Stimulated activated effector memory CD8-positive, alpha-beta T cell treated with anti-CD3 and anti-CD28 coated beads, Interleukin-12 subunit alpha, Interleukin-12 subunit beta, amount 100 ng/mL, for 72 hours (primary cell): Measurements from ENCODE around the gene FAM240B.

Source experiments
- ATAC-seq: fragments of 150-1000 bp; cut with Tn5 transposase; 2 replicates; pipeline ENCODE4 v1.10.0; 2021
- DNase-seq, 2 donors: peaks; one replicate each; pipeline ENCODE4 v3.0.0; 2021 to 2022; ENCODE audit warnings: low spot score in 2 of 2
- H3K27ac Mint-ChIP-seq: one replicate; pipeline ENCODE4 v1.8.0; 2022; ENCODE audit warnings: mild to moderate bottlenecking, mixed read lengths
- H3K36me3 Mint-ChIP-seq: one replicate; pipeline ENCODE4 v1.8.0; 2022; ENCODE audit warnings: mild to moderate bottlenecking, mixed read lengths
- H3K4me1 Mint-ChIP-seq: one replicate; pipeline ENCODE4 v1.8.0; 2022; ENCODE audit warnings: mixed read lengths
- H3K4me3 Mint-ChIP-seq: one replicate; pipeline ENCODE4 v1.8.0; 2022; ENCODE audit warnings: mild to moderate bottlenecking, mixed read lengths
- H3K9me3 Mint-ChIP-seq: one replicate; pipeline ENCODE4 v1.8.0; 2022; ENCODE audit warnings: mixed read lengths

Gene FAM240B

GRCh38 chr9:38720083-38720745 is at the start of gene FAM240B:
Gene FAM240B (minus strand): TSS chr9:38720133. CDS start chr9:38703999, 16,134 bp downstream.
- no peaks in the 10 kb centered on the region for H3K9me3 Mint-ChIP-seq
- ATAC-seq (no peak), DNase-seq (no peak)
- H3K36me3 Mint-ChIP-seq, result no peaks in the 10 kb centered on the region
- no peak within 1 kb of the TSS for H3K4me3 Mint-ChIP-seq
- no peaks in the 10 kb centered on the region for H3K4me1 Mint-ChIP-seq
- H3K27ac Mint-ChIP-seq, result no peak within 1 kb of the TSS

DNA sequence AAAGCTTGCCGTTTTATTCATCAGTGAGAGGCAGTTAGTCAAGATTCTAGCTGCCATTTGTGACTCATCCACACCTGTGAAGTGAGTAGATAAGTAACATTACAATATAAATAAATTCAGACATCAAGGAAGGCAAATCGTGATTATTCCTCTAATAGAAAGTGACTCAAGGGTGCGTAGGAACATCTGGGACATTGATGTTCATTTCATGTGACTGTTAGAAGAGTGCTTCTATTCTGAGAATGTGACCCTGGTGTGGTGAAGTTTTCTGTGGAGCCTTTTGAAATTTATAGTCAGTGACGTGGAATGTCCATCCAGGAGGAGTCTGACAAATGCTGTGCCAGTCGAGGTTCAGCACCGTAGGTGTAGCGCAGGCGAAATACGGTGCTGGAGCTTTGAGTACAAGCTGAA is 48.4 kb upstream of the FAM240B start:
- no peaks in the 10 kb centered on the region for H3K4me1 Mint-ChIP-seq
- H3K27ac Mint-ChIP-seq, result no peak overlapping the region
- H3K9me3 Mint-ChIP-seq, result peaks cover 3% of the 10 kb centered on the region
- DNase-seq (no peak), ATAC-seq (no peak)
- no peak overlapping the region for H3K4me3 Mint-ChIP-seq
- H3K36me3 Mint-ChIP-seq, result no peaks in the 10 kb centered on the region

GRCh38 chr9:38765101-38765500 is 45.2 kb upstream of the FAM240B start:
- peaks cover 3% of the 10 kb centered on the region for H3K9me3 Mint-ChIP-seq

GRCh38 chr9:38761999-38762398 is 42.1 kb upstream of the FAM240B start:
- ATAC-seq (no peak), DNase-seq (no peak)
- Mint-ChIP-seq H3K4me1 (no peaks in the 10 kb centered on the region), H3K36me3 (no peaks in the 10 kb centered on the region), H3K27ac (no peak overlapping the region), H3K9me3 (no peaks in the 10 kb centered on the region), H3K4me3 (no peak overlapping the region)

More at GRCh38 chr9:38765101-38765500, 45.2 kb upstream of the FAM240B start:
- no peaks in the 10 kb centered on the region for H3K36me3 Mint-ChIP-seq
- H3K27ac Mint-ChIP-seq, result no peak overlapping the region
- ATAC-seq (no peak), DNase-seq (no peak)
- H3K4me3 Mint-ChIP-seq, result no peak overlapping the region
- no peaks in the 10 kb centered on the region for H3K4me1 Mint-ChIP-seq

GRCh38 chr9:38761339-38761738 is 41.4 kb upstream of the FAM240B start:
- Mint-ChIP-seq H3K36me3 (no peaks in the 10 kb centered on the region), H3K4me3 (no peak overlapping the region)

GRCh38 chr9:38756702-38757101 is 36.8 kb upstream of the FAM240B start:
- Mint-ChIP-seq H3K4me3 (no peak overlapping the region), H3K27ac (no peak overlapping the region), H3K9me3 (no peaks in the 10 kb centered on the region), H3K4me1 (no peaks in the 10 kb centered on the region), H3K36me3 (no peaks in the 10 kb centered on the region)
- DNase-seq, result no peak
- ATAC-seq, result no peak

More at GRCh38 chr9:38761339-38761738, 41.4 kb upstream of the FAM240B start:
- H3K9me3 Mint-ChIP-seq, result no peaks in the 10 kb centered on the region
- DNase-seq (no peak), ATAC-seq (no peak)
- no peak overlapping the region for H3K27ac Mint-ChIP-seq
- H3K4me1 Mint-ChIP-seq, result no peaks in the 10 kb centered on the region

- no peak for DNase-seq
- Mint-ChIP-seq H3K36me3 (no peaks in the 10 kb centered on the region), H3K4me3 (no peak overlapping the region), H3K9me3 (no peaks in the 10 kb centered on the region), H3K4me1 (no peaks in the 10 kb centered on the region), H3K27ac (no peak overlapping the region)
- ATAC-seq, result no peak
Measured at GRCh38 chr9:38747941-38748340, 28.0 kb upstream of the FAM240B start.

- no peaks in the 10 kb centered on the region for H3K36me3 Mint-ChIP-seq
- H3K9me3 Mint-ChIP-seq, result no peaks in the 10 kb centered on the region
- DNase-seq (no peak), ATAC-seq (no peak)
- H3K4me3 Mint-ChIP-seq, result no peak overlapping the region
- no peaks in the 10 kb centered on the region for H3K4me1 Mint-ChIP-seq
- no peak overlapping the region for H3K27ac Mint-ChIP-seq
Measured at GRCh38 chr9:38747067-38747466, 27.1 kb upstream of the FAM240B start.

GRCh38 chr9:38746303-38746702 is 26.4 kb upstream of the FAM240B start:
- H3K4me1 Mint-ChIP-seq, result no peaks in the 10 kb centered on the region
- ATAC-seq (no peak), DNase-seq (no peak)
- no peaks in the 10 kb centered on the region for H3K36me3 Mint-ChIP-seq
- no peak overlapping the region for H3K4me3 Mint-ChIP-seq
- no peak overlapping the region for H3K27ac Mint-ChIP-seq
- H3K9me3 Mint-ChIP-seq, result no peaks in the 10 kb centered on the region

DNA sequence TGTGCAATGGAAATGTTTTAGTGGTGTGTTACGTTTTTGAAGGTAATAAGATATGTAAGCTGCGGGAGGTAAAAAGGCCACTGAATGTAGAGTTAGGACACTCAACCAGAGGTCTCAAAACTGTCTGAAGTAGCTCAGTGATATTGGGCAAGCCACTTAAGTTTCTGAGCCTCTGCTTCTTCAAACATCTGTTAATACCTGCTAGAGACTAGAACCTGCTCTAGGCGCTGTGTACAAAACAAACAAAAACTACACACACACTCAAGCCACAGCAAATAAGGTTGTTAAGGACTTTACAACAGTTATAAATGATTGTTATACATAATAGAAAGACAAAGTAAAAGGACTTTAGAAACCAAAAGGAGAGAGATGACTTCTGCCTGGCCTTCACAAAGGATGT is 24.6 kb upstream of the FAM240B start:
- no peaks in the 10 kb centered on the region for H3K36me3 Mint-ChIP-seq
- ATAC-seq (no peak), DNase-seq (no peak)
- H3K4me1 Mint-ChIP-seq, result no peaks in the 10 kb centered on the region
- H3K27ac Mint-ChIP-seq, result no peak overlapping the region
- no peaks in the 10 kb centered on the region for H3K9me3 Mint-ChIP-seq
- no peak overlapping the region for H3K4me3 Mint-ChIP-seq

DNA sequence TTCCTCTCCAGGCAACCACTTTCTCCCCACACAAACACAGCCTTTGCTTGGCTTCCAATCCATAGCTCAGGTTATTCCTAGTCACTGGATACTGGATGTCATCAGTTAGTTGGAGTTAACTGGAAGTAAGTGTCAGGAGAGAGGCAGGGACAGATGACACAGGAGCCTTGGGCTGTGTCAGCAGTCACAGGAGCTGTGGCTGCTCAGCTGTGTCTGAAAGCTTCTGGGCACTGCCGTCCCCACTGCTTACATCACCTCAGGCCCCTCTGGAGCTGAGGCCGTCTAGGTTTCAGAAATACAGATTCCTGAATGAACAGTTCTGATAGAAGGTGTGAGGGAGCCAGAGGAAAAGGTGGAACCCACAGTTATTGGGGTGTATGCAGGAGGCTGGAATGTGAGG is 17.3 kb upstream of the FAM240B start:
- H3K4me1 Mint-ChIP-seq, result no peaks in the 10 kb centered on the region
- ATAC-seq, result no peak
- H3K27ac Mint-ChIP-seq, result no peak overlapping the region
- no peaks in the 10 kb centered on the region for H3K9me3 Mint-ChIP-seq
- no peaks in the 10 kb centered on the region for H3K36me3 Mint-ChIP-seq
- no peak overlapping the region for H3K4me3 Mint-ChIP-seq
- no peak for DNase-seq

GRCh38 chr9:38734831-38735230 is 14.9 kb upstream of the FAM240B start:
- Mint-ChIP-seq H3K4me1 (no peaks in the 10 kb centered on the region), H3K27ac (no peak overlapping the region), H3K4me3 (no peak overlapping the region), H3K9me3 (no peaks in the 10 kb centered on the region), H3K36me3 (no peaks in the 10 kb centered on the region)
- no peak for ATAC-seq
- DNase-seq, result no peak

DNA sequence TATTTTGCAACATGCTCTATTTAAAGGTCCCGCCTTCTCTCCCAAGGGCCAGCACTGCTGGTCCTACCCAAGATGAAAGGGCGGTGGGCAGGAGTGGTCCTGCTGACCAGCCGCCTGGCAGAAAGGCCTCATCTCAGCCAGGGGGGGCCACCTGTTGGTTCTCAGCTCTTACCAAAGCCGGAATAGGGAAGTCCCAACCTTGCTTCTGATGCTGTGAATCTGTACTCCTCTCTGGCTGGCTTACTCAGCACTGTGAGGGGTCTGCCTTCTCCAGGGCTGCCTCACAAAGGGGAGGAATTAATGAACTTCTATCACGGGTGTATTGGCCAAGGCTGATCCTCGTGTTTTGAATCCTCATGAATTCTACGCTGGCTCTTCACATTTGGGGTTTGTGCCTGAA is 13.6 kb upstream of the FAM240B start:
- H3K4me1 Mint-ChIP-seq, result no peaks in the 10 kb centered on the region
- no peaks in the 10 kb centered on the region for H3K36me3 Mint-ChIP-seq
- DNase-seq (no peak), ATAC-seq (no peak)
- H3K27ac Mint-ChIP-seq, result no peak overlapping the region
- H3K9me3 Mint-ChIP-seq, result no peaks in the 10 kb centered on the region
- no peak overlapping the region for H3K4me3 Mint-ChIP-seq

GRCh38 chr9:38732885-38733284 is 13.0 kb upstream of the FAM240B start:
- DNase-seq, result no peak
- ATAC-seq, result no peak
- Mint-ChIP-seq H3K36me3 (no peaks in the 10 kb centered on the region), H3K4me3 (no peak overlapping the region), H3K4me1 (no peaks in the 10 kb centered on the region), H3K9me3 (no peaks in the 10 kb centered on the region), H3K27ac (no peak overlapping the region)

DNA sequence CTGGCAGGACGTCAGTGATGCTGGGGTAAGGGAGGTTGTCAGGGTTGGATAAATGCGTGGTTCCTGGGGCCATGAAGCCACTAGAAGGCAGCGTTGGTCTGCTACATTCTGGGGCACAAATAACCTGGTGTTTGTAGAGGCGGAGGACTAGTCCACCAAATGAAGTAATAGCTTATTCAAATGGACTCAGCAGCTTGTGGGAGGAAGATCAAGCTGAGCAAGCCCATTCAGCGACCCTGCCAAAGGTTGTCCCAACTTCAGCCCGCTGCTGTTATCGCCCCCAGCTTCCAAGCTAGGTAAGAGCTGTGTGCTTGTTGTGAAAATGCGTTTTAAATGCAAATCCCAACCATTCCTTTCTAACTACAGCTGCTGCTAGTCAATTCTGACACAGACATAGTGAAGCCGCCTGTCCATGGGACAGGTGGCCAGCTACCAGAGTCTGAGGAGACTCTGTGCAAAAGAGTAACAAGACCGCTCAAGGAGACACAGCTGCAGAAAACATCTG is 7.6 kb upstream of the FAM240B start:
- Mint-ChIP-seq H3K9me3 (no peaks in the 10 kb centered on the region), H3K4me1 (no peaks in the 10 kb centered on the region), H3K36me3 (no peaks in the 10 kb centered on the region), H3K27ac (no peak overlapping the region), H3K4me3 (no peak overlapping the region)
- ATAC-seq (no peak), DNase-seq (no peak)

DNA sequence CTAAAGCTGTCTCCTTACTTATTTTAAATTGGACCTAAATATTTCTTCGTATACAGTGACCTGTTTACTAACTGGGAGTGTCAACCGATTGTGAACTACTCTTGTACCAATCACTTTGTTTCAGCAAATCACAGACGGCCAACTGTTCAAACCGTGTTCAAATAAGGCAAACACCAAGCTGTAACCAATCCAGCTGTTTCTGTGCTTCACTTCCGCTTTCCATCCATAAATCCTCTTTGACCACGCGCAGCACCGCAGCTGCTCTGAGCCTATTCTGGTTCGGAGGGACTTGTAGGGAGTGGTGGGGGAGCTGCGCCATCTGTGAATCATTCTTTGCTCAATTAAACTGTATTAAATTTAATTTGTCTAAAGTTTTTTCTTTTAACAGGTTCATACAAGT is 4.8 kb upstream of the FAM240B start:
- Mint-ChIP-seq H3K9me3 (no peaks in the 10 kb centered on the region), H3K4me3 (no peak overlapping the region), H3K27ac (no peak overlapping the region), H3K36me3 (no peaks in the 10 kb centered on the region), H3K4me1 (no peaks in the 10 kb centered on the region)
- DNase-seq (no peak), ATAC-seq (no peak)

- H3K9me3 Mint-ChIP-seq, result no peaks in the 10 kb centered on the region
- H3K36me3 Mint-ChIP-seq, result no peaks in the 10 kb centered on the region
- no peak for ATAC-seq
- no peak overlapping the region for H3K4me3 Mint-ChIP-seq
- H3K4me1 Mint-ChIP-seq, result no peaks in the 10 kb centered on the region
- no peak for DNase-seq
- no peak overlapping the region for H3K27ac Mint-ChIP-seq
Measured at GRCh38 chr9:38718148-38718547, 1.8 kb downstream of the FAM240B start.
